Peyer's patch (tissue), 4 donors: ENCODE data around the gene FAM219B. TPM values are rescaled to one million over a fixed set of nuclear protein-coding genes. Genes with fewer than 3 reads are reported as not detected.
A peak's percentile ranks its signal among the peaks of the same experiment; 100 is the strongest.
"Not testable (repeated sequence)": the region's sequence is repeated elsewhere in the genome, so short reads cannot be mapped to it uniquely, and the experiment has no call there.

ENCODE experiments used
- DNase-seq, 3 donors: peaks; one replicate each; pipeline ENCODE4 v3.0.0-alpha.2; 2017 to 2019
- H3K27ac ChIP-seq, 4 donors: fragments of 200-600 bp; sonication (generic); one replicate each; pipeline ENCODE4 v1.5.1; 2016 to 2019
- H3K27me3 ChIP-seq, 2 donors: fragments of 200-600 bp; sonication (generic); one replicate each; pipeline ENCODE4 v1.5.1; 2019
- H3K36me3 ChIP-seq, 3 donors: fragments of 200-600 bp; sonication (generic); one replicate each; pipeline ENCODE4 v1.5.1; 2016 to 2019
- H3K4me1 ChIP-seq, 4 donors: fragments of 200-600 bp; sonication (generic); one replicate each; pipeline ENCODE4 v1.5.1; 2016 to 2019
- H3K4me3 ChIP-seq, 4 donors: fragments of 200-600 bp; sonication (generic); 1 replicate in 3 of 4; 2 replicates in 1 of 4; pipeline ENCODE4 v1.5.1; 2016 to 2019; ENCODE audit warnings: mild to moderate bottlenecking in 1 of 4
- H3K9me3 ChIP-seq, 4 donors: fragments of 200-600 bp; sonication (generic); one replicate each; pipeline ENCODE4 v1.5.1; 2016 to 2019; ENCODE audit warnings: mild to moderate bottlenecking in 1 of 4
- CTCF ChIP-seq, 6 experiments: fragments of 450-650 bp in 4 of 6; fragments of 200-600 bp in 2 of 6; sonication (generic) in 1 of 6; IDR thresholded peaks; one replicate each; pipeline ENCODE4 v1.5.1; 2017 to 2019; ENCODE audit warnings: antibody characterized with exemption in 6 of 6, mild to moderate bottlenecking in 3 of 6, moderate library complexity in 1 of 6
- POLR2A ChIP-seq, 2 donors: fragments of 450-650 bp; IDR thresholded peaks; one replicate each; pipeline ENCODE4 v1.5.1; 2017; ENCODE audit warnings: antibody characterized with exemption in 2 of 2, mild to moderate bottlenecking in 2 of 2, moderate library complexity in 2 of 2
- total RNA-seq, 4 donors: library from RNA; depleted of rRNA; stranded (reverse); fragments of >200 nt; gene quantifications; one replicate each; pipeline ENCODE4 v1.1.0, GENCODE V29; 2016

The FAM219B gene
- total RNA-seq, 4 donors from 2014 or later: 48.7 to 76.5 (median 57.6) TPM

DNA sequence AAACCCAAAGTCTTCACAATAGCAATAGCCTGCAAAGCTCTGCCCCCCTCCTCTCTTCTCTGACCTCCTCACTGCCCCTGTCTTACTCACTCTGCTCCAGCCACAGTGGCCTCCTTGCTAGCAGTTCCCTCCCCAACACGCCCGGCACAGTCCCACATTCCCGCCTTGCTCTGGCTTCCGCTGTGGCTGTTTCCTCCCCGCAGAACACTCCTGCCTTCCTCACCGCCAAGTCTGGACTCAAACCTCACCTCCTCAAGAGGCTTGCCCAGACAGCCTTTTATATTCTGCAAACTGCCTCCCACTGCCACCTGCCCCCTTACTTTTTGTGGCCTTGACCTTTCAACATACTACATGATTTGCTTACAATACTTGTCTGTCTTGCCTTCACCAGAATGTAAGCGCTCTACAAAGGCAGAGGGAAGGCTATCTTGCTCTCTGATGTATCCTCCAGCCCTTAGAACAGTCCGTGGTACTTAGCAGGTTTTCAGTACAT lies 17.2 kb downstream of the FAM219B start:
- peak in 1 of 3 donors; percentile 61 for DNase-seq
- peak overlapping the region; percentile 71 to 90 (median 86) for H3K27ac ChIP-seq
- peaks cover 0 to 13% (median 0%) of the 10 kb centered on the region in 3 donors for H3K36me3 ChIP-seq
- no peaks in the 10 kb centered on the region for H3K27me3 ChIP-seq
- peak overlapping the region; percentile 61 to 89 (median 75) for H3K4me3 ChIP-seq
- TF ChIP-seq POLR2A (IDR thresholded peaks at IDR 0.05) (no peak), CTCF (IDR thresholded peaks at IDR 0.05) (no peak)
- H3K4me1 ChIP-seq: peaks cover 0 to 40% (median 7%) of the 10 kb centered on the region in 4 donors
- H3K9me3 ChIP-seq: no peaks in the 10 kb centered on the region

DNA sequence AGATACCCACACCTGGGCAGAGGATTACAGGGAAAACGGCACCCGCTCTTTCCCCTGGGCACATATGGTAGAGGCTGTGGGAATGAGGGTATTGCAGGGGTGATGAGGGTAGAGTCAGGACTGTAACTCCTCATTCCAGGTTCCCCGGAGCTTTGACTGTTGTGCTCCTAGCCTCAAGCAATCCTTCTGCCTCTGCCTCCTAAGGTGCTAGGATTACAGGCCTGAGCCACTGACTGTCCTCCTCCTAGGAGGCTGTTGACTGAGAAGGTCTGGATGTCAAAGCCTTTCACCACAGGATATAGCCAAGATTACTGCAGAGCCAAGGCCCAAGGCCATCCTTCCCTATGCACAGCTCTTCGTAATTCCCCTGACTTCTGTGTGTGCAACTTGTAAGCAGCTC lies 17.9 kb downstream of the FAM219B start:
- H3K4me1 ChIP-seq: peaks cover 0 to 40% (median 7%) of the 10 kb centered on the region in 4 donors
- no peak overlapping the region for H3K27ac ChIP-seq
- no peaks in the 10 kb centered on the region for H3K9me3 ChIP-seq
- peak in 1 of 3 donors; percentile 33 for DNase-seq
- H3K27me3 ChIP-seq: no peaks in the 10 kb centered on the region
- TF ChIP-seq POLR2A (IDR thresholded peaks at IDR 0.05) (no peak), CTCF (IDR thresholded peaks at IDR 0.05) (no peak)
- no peak overlapping the region for H3K4me3 ChIP-seq
- H3K36me3 ChIP-seq: peaks cover 0 to 13% (median 0%) of the 10 kb centered on the region in 3 donors

- H3K36me3 ChIP-seq: not testable (repeated sequence)
These were observed 19.0 kb downstream of the FAM219B start for GRCh38 chr15:74887537-74888193.

DNA sequence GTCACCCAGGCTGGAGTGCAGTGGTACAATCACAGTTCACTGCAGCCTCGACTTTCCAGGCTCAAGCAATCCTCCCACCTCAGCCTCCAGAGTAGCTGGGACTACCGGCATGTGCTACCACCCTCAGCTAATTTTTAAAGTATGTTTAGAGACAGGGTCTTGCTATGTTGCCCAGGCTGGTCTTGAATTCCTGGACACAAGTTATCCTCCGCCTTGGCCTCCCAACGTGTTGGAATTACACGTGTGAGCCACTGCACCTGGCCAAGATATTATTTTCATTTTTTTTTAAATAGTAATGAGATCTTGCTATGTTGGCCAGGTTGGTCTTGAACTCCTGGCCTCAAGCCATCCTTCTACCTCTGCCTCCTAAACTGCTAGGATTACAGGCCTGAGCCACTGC lies 21.2 kb downstream of the FAM219B start:
- H3K27me3 ChIP-seq: no peaks in the 10 kb centered on the region
- no peak for DNase-seq
- peaks cover 0 to 10% (median 3%) of the 10 kb centered on the region in 4 donors for H3K4me1 ChIP-seq
- H3K27ac ChIP-seq: no peak overlapping the region
- no peaks in the 10 kb centered on the region for H3K9me3 ChIP-seq
- TF ChIP-seq CTCF (IDR thresholded peaks at IDR 0.05): no peak
- no peak for TF ChIP-seq POLR2A (IDR thresholded peaks at IDR 0.05)
- H3K36me3 ChIP-seq: no peaks in the 10 kb centered on the region
- H3K4me3 ChIP-seq: no peak overlapping the region

More at GRCh38 chr15:74887537-74888193, 19.0 kb downstream of the FAM219B start:
- peaks cover 0 to 30% (median 5%) of the 10 kb centered on the region in 4 donors for H3K4me1 ChIP-seq
- H3K27ac ChIP-seq, DNase-seq, H3K4me3 ChIP-seq, H3K27me3 ChIP-seq, H3K9me3 ChIP-seq: not testable (repeated sequence)

- TF ChIP-seq POLR2A (IDR thresholded peaks at IDR 0.05) (no peak), CTCF (IDR thresholded peaks at IDR 0.05) (no peak)
- Histone ChIP-seq H3K9me3 (no peaks in the 10 kb centered on the region), H3K4me3 (no peak overlapping the region), H3K27ac (no peak overlapping the region), H3K27me3 (no peaks in the 10 kb centered on the region), H3K36me3 (no peaks in the 10 kb centered on the region), H3K4me1 (peaks cover 0 to 8% (median 0%) of the 10 kb centered on the region in 4 donors)
- DNase-seq: no peak
These were observed 22.0 kb downstream of the FAM219B start for GRCh38 chr15:74884428-74885223.

DNA sequence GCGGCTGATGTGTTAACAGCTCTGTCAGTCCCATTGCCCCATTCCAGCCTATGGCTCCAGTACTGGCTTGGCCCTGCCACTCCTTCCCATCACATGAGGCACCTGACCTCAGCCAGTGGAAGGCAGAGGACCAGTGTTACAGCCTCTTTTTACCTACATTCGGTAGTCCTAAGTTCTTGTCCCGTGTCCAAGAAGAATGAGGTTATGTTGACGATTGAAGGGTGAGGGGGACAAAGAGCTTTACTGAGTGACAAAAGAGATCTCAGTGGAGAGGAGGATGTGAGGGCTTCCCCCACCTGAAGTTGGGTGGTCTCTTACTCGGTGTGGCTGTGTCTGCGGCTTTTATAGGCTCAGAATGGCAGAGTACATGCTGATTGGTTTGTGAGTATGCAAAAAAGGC lies 24.1 kb downstream of the FAM219B start:
- H3K9me3 ChIP-seq: no peaks in the 10 kb centered on the region
- TF ChIP-seq POLR2A (IDR thresholded peaks at IDR 0.05): no peak
- no peak for TF ChIP-seq CTCF (IDR thresholded peaks at IDR 0.05)

More for the DNA sequence above, 24.1 kb downstream of the FAM219B start:
- Histone ChIP-seq H3K36me3 (no peaks in the 10 kb centered on the region), H3K27ac (no peak overlapping the region), H3K4me1 (no peaks in the 10 kb centered on the region), H3K4me3 (no peak overlapping the region), H3K27me3 (no peaks in the 10 kb centered on the region)
- DNase-seq: no peak
